T-helper 2 cell (primary cell): ENCODE measurements around the gene IL10RB.
"Not testable (repeated sequence)": the region's sequence is repeated elsewhere in the genome, so short reads cannot be mapped to it uniquely, and the experiment has no call there.

Source experiments
- DNase-seq, 5 experiments: peaks; one replicate each; pipeline versions ENCODE4 v3.0.0 to v3.0.0-alpha.2; 2012 to 2022
- total RNA-seq, 2 donors: gene quantifications; one replicate each; lab custom pipeline; 2026; lab: John Stamatoyannopoulos, UW

IL10RB gene
- total RNA-seq, result 3.6 to 5.0 reads per million in 2 donors

DNA sequence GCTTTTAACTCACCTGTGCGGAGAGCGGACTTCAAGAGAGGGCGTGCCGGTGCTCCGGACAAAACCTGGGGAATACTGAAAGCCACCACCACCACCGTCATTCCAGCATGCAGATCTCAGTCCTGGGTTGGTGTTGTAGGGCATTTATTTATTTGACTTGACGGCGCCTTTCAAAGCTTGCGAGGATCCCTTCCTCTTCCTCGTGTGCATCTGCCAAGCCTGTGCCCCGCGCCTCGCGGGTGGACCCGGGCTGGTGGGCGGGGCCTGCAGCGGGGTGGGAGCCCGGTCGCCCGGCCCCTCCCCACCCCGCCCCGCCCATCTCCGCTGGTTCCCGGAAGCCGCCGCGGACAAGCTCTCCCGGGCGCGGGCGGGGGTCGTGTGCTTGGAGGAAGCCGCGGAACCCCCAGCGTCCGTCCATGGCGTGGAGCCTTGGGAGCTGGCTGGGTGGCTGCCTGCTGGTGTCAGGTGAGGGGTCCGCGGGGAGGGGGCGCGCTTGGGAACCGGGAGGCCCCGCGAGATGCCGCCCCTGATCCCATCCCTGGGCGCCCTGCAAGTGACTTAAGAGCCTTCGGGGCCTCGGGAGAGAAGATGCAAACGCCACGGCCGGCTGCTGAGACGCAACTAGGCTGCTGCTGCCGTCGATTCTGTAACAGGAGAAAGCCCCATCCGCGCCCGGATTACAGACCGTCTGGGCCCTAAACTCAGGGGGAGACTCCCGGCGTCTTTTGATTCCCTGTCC, at the start of gene IL10RB:
TSS of gene IL10RB (plus strand) at position 318 of the 739 bp plus-strand sequence. CDS start at position 417, 99 bp downstream.
- peak; percentile 47 to 82 (median 65) for DNase-seq

DNA sequence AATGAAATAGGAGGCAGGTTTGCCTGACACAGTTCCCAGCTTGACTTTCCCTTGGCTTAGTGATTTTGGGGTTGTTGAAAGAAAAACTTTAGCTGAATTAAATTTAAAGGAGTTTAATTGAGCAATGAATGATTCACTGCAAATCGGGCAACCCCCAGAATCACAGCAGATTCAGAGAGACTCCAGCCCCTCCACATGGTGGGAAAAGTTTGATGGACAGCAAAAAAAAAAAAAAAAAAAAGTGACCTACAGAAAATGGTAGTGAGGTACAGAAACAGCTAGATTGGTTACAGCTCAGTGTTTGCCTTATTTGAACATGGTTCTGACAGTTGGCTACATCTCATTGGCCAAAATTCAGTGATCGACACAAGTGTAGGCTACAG, 49.0 kb upstream of the IL10RB start:
- DNase-seq, result no peak

DNA sequence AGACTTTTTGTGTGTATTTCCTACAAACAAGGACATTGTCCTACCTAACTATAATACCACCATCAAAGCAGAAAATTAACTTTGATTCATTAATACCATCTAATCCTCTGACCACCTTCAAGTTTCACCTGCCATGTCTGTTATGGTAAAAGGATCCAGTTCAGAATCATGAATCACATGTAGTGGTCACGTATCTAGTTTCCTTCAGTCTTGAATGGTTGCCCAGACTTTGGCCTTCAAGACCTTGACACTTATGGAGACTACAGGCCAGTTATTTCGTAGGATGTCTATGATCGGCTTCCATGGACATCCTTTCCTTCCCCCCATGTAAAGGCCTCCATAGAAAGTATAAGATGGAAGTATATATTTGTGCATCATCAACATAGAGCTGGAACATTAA, 46.9 kb upstream of the IL10RB start:
- DNase-seq, result no peak

DNA sequence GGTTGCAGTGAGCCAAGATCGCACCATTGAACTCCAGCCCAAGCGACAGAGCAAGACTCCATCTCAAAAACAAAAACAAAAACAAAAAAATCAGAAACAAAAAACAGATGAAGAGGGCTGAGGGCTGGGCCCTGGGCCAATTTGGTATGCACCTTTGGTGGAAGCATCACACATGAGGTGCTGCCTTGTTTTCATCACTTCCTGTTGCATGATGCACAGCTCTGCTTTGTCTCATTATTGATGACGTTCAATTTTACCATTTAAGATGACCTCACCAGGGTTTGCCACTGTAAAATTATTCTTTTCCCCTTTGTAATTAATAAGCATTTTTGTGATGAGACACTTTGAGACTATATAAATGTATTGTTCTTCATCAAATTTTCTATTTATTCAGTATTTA, 46.2 kb upstream of the IL10RB start:
- peak in 1 of 5 experiments; percentile 54 for DNase-seq

DNA sequence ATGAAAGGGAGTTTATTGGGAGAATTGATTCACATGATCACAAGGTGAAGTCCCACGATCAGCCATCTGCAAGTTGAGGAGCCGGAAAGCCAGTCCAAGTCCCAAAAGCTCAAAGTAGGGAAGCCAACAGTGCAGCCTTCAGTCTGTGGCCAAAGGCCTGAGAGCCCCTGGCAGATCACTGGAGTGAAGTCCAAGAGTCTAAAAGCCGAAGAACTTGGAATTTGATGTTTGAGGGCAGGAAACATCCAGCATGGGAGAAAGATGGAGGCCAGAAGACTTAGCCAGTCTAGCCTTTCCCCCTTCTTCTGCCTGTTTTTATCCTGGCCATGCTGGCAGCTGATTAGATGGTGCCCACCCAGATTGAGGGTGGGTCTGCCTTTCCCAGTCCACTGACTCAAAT, 40.8 kb upstream of the IL10RB start:
- DNase-seq, result not testable (repeated sequence)

DNA sequence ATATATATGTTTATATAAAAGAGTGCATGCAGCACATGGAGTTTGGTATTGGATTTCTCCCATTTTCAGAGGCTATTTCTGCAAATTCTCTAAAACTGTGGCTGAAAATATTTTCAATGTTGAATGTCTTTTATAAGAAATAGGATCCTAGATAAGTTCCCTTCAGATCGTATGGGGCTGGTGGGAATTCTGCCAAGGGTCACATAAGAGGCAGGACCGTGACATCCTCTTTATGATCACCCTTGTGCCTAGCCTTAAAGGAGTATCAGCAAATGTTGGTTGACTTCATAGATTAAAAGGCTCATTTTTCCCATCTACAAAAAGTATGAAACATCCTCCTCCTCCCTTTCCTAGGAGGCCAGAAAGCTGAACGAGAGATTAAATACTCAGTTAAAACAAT, 37.7 kb upstream of the IL10RB start:
- no peak for DNase-seq

DNA sequence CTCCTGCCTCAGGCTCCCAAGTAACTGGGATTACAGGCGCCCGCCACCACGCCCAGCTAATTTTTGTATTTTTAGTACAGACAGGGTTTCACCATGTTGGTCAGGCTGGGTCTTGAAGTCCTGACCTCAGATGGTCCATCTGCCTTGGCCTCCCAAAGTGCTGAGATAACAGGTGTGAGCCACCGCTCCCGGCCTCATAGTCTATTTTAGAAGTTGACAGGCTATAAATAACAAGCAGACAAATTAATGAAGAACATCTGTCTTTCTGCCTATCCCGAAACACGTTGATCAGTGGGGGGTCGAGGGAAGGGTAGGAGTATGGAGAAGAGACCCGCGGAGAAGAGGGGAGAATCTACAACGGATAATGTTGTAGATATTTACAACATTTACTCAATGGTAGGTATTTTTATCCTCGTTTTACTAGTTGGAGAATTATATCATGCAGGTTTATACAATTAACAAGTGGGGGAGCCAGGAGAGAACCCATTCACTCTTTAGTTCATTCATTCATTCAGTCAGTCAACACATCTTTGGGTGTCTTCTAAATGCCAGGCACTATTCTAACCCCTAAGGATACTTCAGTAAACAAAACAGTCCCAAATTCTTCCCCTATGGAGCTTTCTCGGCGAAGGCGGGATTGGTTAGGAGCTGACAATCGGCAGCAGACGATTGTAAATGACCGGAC, 36.9 kb upstream of the IL10RB start:
- DNase-seq, result no peak

DNA sequence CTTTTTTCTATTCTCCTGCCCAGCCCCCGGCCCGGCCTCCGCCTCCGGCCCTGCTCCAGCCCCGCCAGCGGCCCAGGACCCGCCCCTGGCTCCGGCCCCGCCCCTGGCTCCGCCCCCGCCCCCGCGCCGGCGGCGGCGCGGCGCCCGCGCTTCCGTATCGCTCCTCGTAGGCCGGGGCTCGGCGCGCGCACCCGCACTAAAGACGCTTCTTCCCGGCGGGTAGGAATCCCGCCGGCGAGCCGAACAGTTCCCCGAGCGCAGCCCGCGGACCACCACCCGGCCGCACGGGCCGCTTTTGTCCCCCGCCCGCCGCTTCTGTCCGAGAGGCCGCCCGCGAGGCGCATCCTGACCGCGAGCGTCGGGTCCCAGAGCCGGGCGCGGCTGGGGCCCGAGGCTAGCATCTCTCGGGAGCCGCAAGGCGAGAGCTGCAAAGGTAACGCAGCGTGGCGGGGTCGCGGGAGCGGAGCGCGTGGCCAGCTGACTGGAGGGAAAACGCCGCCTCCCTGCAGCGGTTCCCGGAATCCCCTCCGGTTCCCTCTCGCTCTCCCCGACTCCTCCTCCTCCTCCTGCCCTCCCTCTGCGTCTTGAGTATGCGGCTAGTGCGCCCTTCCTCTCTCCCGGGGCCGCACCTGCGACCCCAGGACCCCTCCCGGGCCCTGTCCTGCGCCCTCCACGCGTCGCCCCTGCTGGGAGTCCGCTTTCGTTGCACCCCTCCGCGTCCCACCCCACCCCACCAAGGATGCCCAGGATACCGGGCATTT, 36.2 kb upstream of the IL10RB start, which contains the start of gene IFNAR2:
TSS of gene IFNAR2 (plus strand) at position 155 of the 761 bp plus-strand sequence. CDS start 11,985 bp downstream, outside the sequence.
- peak; percentile 48 to 76 (median 68) for DNase-seq

DNA sequence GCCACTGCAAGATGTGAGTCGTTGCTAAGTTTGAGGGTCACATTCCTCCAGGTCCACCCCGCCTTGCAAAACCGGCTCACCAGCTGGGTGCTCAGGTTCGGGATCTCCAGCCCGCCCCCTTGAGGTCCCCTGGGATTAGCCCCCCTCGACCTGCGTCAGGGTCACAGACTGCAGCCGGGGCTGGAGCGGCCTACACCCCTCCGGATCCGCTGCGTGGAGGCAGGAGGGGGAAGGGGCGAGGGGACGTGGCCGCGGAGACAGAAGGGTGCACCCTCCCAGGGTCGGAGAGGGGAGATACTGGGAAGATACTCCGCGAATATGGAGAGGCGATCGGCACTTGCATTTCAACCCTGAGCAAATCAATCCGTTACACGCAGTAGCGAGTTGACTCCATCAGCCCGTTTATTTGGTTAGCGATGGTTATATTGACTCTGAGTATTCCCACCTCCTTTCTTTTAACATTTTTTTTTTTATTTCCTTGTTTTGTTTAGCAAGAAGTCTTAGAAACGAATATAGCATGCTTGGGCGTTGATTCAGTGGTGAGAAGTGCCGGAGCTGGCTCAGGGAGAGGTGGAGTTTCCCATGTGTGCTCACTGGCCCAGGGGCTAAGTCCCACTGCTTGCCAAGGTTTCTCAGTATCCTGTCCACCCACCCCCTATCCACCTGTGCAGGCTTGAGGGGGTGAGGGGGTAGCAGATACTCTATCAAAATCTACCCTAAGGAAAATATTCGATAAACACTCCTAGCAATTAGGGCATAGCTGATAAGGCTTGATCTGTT, 35.4 kb upstream of the IL10RB start:
- DNase-seq, result peak; percentile 19 to 46 (median 38)

DNA sequence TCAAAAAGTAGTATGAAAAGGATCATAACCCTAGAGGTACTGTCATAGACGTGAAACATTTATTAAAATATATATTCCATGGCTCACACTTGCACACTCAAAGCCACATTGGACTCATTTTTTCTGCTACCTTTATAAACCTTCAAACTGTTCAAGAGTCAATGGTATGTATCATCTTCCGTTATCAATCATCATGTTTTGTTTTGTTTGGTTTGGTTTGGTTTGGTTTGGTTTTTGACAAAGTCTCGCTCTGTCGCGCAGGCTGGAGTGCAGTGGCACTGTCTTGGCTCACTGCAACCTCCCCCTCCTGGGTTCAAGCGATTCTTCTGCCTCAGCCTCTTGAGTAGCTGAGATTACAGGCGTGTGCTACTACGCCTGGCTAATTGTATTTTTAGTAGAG, 34.6 kb upstream of the IL10RB start:
- peak in 2 of 5 experiments; percentile 43 to 87 for DNase-seq

DNA sequence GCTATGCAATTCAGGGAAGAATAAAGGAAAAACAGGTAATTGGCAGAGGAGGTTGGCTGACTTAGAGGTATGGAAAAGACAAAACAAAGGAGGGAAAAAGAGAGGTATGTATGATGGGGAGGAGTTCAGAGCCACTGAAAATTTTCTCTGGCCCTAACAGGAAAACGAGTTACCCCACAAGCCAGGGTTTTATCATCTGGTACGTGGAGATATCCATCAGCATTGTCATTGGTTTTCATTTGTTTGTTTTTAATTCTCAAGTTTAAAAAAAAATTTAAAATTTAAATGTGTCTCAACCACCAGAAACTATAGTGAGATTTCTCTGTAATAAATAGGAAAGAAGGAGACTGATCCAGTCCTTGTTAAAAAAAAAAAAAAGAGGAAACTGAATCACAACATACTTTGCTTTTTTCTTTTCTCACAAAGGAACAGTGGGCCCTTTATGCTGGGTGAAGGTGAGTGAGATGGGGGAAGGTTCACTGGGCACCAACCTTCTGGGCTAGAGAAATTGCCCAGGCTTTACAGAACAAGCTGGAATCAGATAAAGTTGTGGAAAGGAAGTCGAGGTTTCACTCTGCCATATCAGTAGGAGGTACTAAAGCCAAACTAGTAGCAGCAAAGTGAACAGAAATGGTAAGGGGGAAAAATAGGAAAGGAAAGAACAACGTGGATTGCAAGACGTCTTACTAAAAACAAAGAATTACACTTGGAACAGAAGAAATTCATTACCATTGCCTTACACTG, 33.7 kb upstream of the IL10RB start:
- DNase-seq, result peak in 1 of 5 experiments; percentile 61

DNA sequence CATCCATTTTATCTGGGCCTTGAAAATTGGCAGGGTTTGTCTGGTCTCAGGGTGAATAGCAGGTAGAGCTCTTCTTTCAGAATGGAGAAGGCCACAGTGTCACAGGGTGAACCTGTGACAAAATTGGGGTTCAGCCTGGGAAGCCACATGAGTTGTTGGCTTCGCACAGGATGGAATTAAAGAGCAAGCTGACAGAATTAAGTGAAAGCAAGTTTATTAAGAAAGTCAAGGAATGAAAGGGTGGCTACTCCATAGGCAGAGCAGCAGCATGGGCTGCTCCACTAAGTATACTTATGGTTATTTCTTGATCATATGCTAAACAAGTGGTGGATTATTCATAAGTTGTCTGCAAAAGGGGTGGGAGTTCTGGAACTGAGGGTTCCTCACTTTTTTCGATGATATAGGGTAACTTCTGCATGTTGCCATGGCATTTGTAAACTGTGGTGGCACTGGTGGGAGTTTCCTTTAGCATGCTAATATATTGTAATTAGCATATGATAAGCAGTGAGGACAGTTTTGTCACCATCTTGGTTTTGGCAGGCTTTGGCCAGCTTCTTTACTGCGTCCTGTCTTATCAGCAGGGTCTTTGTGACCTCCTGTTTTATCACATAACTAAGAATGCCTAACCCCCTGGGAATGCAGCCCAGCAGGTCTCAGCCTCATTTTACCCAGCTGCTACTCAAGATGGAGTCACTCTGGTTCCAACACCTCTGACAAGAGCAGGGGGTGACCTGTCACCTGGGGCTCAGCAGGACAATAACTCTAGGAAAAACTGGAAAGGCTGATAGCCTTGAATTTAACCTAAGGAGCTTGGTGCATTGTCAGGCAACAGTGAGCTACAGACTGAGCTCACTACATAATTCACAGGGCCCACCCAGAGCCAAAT, 31.3 kb upstream of the IL10RB start:
- DNase-seq, result no peak

DNA sequence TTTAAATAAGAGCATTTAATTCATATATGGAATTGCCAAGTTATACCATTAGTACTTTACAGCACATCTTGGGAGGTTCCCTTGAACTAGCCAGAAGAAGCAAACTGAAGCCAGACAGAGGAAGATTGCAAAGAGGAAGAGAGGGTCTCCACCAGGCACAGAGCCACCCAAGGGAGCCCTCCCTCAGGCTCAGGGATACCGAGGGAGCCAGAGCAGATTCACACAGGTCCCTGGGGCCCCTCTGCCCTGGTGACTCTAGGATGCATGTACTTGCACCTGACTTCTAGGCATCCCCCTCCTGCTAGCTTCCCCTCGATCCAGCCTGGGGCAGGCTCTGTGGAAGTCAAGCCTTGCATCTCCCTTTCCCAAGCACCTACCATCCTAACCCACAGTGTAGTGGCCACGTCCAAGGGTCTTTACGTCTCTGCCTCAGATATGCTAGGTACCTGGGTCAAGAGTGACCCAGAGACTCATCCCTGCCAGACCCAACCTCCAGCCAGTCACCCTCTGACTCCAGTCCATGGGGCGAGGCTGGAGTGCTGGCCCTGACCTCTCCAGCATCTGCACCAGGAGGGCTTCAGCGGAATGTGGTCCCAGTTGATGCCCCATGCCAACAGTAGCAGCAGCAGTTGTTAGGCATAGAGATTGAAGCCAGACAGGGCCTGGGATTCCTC, 30.0 kb upstream of the IL10RB start:
- DNase-seq, result no peak

DNA sequence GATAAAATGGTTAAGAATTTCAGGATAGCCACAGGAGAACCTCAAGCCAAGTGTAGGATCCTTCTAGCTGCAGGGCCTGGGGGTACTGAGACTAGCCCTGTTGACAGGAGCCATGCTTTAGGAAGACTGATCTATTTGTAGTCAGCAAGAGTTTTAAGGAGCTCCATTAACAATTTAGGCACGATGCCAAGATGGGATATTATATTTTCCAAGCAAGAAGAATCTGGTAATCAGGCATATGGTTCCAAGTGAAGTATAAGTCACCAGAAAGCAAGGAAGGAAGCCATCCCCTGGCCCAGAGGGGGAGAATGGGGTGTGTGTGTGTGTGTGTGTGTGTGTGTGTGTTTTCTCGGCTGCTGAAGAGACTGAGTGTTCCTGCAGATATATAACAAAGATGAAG, 29.4 kb upstream of the IL10RB start:
- no peak for DNase-seq

DNA sequence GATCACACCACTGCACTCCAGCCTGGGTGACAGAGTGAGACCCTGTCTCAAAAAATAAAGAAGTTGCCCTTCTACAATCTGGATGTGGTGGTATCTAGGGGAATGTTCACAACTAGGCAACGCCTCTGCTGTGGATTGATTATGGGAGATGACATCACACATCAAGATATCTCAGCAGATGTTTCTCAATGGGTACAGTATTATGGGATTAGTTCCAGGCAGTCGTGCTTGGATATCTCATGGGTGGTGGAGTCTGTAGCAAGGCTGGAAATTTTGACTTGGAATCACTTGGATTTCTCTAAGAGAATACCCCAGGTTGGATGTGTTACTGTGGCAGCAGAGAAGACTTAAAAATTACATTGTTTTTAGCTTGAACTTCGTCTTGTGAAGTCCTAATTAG, 28.7 kb upstream of the IL10RB start:
- no peak for DNase-seq

DNA sequence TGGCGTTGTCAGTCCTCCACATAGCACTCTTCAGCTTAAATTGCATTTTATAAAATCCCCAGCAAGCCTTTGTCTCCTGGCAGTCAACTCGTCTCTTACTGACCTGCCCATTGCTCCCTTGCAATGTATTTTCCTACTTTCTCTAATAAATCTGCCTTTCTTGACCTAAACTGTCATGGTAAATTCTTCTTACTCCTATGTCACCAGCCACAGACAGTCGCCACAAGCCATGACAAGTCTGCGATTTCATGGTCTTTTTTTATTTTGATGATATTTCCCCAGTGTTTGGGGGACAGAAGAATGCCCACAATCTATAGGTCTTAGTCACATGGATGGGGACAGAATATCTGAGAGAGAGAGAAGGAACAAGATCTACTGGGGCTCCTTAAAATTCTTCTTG, 28.0 kb upstream of the IL10RB start:
- peak in 1 of 5 experiments; percentile 64 for DNase-seq

DNA sequence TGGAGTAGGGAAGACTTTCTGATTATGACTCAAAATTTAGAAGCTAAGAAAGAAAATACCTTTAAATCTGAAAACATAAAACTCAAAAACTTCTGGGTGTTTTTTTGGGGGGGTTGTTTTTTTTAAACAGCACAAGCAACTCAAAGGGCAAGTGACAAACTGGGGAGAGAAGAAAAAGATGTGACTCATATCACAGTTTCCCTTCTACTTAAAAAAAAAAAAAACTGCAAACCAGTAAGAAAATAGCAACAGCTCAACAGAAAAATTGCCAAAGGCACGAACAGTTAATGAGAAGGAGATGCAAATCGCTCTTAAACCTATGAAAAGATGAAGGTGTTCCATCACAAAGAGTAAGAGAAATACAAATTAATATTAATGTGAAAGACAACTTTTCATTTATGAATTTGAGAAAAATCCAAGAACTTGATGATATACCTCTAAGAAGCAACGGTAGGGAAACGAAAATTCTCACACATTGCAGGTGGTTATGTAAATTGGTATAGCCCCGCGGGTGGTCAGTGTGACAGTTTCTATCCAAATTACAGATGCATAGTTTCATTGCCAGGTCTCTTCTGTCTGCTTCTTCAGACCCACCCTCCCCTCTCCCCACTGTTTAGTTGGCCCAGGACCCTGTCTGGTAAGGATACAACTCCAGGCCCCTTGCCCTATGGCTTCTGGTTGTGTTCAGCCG, 27.5 kb upstream of the IL10RB start:
- peak in 1 of 5 experiments; percentile 89 for DNase-seq

DNA sequence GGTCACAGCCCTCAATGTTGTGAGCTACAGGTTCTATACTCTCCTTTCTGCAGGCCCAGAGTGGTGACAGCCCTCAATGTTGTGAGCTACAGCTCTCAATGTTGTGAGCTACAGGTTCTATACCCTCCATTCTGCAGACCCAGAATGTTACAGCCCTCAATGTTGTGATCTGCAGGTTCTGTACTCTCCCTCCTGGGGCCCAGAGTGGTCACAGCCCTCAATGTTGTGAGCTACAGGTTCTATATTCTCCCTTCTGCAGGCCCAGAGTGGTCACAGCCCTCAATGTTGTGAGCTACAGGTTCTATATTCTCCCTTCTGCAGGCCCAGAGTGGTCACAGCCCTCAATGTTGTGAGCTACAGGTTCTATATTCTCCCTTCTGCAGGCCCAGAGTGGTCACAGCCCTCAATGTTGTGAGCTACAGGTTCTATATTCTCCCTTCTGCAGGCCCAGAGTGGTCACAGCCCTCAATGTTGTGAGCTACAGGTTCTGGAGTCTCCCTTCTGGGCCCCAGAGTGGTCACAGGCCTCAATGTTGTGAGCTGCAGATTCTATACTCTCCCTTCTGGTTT, 26.5 kb upstream of the IL10RB start:
- DNase-seq, result peak in 1 of 5 experiments; percentile 41

DNA sequence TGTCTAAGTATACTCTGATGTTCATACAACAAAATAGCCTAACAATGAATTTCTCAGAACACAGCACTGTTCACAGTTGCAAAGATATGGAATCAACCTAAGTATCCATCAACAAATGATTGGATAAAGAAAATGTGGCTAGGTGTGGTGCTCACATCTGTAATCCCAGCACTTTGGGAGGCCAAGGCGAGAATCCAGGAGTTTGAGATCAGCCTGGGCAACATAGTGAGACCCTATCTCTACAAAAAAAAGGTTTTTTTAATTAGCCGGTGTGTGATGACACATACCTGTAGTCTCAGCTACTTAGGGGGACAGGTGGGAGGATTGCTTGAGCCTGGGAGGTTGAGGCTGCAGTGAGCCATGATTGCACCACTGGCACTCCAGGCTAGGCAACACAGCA, 25.8 kb upstream of the IL10RB start:
- DNase-seq, result no peak
